ENCODE results near the gene NCOA7.

Gene NCOA7

DNA sequence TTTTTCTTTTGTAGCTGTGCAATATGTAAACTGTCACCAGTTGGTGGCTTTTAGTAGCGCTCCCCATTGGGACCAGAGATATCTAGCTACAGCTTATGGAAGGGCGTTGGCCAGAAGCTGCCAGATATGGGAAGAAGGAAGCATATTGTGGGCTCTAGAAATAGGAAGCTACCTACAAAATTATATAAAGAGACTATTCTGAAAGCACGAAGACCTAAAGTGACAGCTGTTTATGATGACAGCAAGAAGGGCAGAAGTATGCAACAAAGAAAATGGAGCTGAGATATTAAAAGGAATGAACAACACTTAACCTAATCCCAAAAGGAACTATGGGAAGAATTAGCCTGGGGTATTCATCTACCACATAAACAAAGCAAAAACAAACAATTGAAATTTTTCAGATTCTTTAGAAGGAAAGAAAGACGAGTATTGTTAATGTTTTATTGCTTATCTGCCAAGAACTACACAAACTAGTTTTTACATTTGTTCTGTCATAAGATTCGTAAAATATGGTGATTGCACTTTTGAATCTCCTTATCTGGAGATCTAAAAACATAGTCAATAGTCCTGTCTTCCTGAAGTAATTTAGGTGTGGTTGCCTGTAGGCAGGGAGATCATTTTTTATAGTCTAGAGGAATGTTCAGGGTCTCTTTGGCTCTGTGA, 81.6 kb downstream of the NCOA7 start:
- TF ChIP-seq, protein P1, sequence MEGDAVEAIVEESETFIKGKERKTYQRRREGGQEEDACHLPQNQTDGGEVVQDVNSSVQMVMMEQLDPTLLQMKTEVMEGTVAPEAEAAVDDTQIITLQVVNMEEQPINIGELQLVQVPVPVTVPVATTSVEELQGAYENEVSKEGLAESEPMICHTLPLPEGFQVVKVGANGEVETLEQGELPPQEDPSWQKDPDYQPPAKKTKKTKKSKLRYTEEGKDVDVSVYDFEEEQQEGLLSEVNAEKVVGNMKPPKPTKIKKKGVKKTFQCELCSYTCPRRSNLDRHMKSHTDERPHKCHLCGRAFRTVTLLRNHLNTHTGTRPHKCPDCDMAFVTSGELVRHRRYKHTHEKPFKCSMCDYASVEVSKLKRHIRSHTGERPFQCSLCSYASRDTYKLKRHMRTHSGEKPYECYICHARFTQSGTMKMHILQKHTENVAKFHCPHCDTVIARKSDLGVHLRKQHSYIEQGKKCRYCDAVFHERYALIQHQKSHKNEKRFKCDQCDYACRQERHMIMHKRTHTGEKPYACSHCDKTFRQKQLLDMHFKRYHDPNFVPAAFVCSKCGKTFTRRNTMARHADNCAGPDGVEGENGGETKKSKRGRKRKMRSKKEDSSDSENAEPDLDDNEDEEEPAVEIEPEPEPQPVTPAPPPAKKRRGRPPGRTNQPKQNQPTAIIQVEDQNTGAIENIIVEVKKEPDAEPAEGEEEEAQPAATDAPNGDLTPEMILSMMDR (IDR thresholded peaks at IDR 0.05; ENCODE audit: borderline replicate concordance, extremely low read depth, low read length, poor library complexity, severe bottlenecking) = no peak
- TF ChIP-seq EZH2 (IDR thresholded peaks at IDR 0.05; ENCODE audit: borderline replicate concordance, low read depth, low read length, severe bottlenecking) = no peak
- H3K36me3 ChIP-seq (ENCODE audit: insufficient read depth, low read length) = peaks cover 5% of the 10 kb centered on the region; the same call in 1 of the 2 replicates
- no peak overlapping the region for H3K4me3 ChIP-seq (ENCODE audit: low read depth in 1 of 2, low read length in 2 of 2)
- 0 out of 2 replicates have a peak, but pooled peaks cover 3% of the 10 kb centered on the region for H4K20me1 ChIP-seq (ENCODE audit: insufficient read depth, low read length)
- H3K9ac ChIP-seq (ENCODE audit: low read depth, low read length) = no peak overlapping the region
- DNase-seq (no peak), ATAC-seq (ENCODE audit: insufficient read depth, low read depth) (no peak)
- no peaks in the 10 kb centered on the region for H3K4me1 ChIP-seq (ENCODE audit: insufficient read depth, low read length)
- no peaks in the 10 kb centered on the region for H3K9me3 ChIP-seq (ENCODE audit: insufficient read depth, low read length, severe bottlenecking)
- H3K27ac ChIP-seq (ENCODE audit: low read length) = no peak overlapping the region
- no peak overlapping the region for H2AFZ ChIP-seq (ENCODE audit: low read depth, low read length)
- no peaks in the 10 kb centered on the region for H3K27me3 ChIP-seq (ENCODE audit: insufficient read depth, low read length, poor library complexity)
- H3K79me2 ChIP-seq (ENCODE audit: insufficient read depth, low read length) = no peaks in the 10 kb centered on the region
- H3K4me2 ChIP-seq (ENCODE audit: insufficient read depth, low read length) = no peak overlapping the region

DNA sequence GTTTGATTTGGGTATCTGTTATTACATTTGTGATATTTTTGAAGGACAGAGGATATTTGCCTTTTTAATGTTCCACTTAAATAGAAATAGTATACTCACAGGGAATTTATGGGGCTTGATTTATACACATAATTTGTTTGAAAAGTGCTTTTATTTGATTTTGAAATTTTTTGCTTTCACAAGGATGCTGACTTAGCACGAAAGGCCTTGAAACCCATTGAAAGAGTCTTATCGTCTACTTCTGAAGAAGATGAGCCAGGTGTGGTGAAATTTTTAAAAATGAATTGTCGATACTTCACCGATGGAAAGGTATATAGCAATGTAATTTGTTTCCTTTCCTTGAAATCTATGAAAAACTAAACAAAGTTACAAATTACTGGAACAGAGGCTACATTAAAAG, 91.5 kb downstream of the NCOA7 start:
- Histone ChIP-seq H3K36me3 (ENCODE audit: insufficient read depth, low read length) (peaks cover 62% of the 10 kb centered on the region), H3K4me1 (ENCODE audit: insufficient read depth, low read length) (no peaks in the 10 kb centered on the region), H3K9me3 (ENCODE audit: insufficient read depth, low read length, severe bottlenecking) (no peaks in the 10 kb centered on the region), H3K9ac (ENCODE audit: low read depth, low read length) (no peak overlapping the region), H3K79me2 (ENCODE audit: insufficient read depth, low read length) (no peaks in the 10 kb centered on the region), H3K27ac (ENCODE audit: low read length) (no peak overlapping the region), H4K20me1 (ENCODE audit: insufficient read depth, low read length) (no peaks in the 10 kb centered on the region), H3K4me2 (ENCODE audit: insufficient read depth, low read length) (no peak overlapping the region), H3K4me3 (ENCODE audit: low read depth in 1 of 2, low read length in 2 of 2) (no peak overlapping the region), H3K27me3 (ENCODE audit: insufficient read depth, low read length, poor library complexity) (no peaks in the 10 kb centered on the region), H2AFZ (ENCODE audit: low read depth, low read length) (no peak overlapping the region)
- no peak for ATAC-seq (ENCODE audit: insufficient read depth, low read depth)
- DNase-seq = no peak
- TF ChIP-seq, protein P1 (IDR thresholded peaks at IDR 0.05; ENCODE audit: borderline replicate concordance, extremely low read depth, low read length, poor library complexity, severe bottlenecking) = no peak

DNA sequence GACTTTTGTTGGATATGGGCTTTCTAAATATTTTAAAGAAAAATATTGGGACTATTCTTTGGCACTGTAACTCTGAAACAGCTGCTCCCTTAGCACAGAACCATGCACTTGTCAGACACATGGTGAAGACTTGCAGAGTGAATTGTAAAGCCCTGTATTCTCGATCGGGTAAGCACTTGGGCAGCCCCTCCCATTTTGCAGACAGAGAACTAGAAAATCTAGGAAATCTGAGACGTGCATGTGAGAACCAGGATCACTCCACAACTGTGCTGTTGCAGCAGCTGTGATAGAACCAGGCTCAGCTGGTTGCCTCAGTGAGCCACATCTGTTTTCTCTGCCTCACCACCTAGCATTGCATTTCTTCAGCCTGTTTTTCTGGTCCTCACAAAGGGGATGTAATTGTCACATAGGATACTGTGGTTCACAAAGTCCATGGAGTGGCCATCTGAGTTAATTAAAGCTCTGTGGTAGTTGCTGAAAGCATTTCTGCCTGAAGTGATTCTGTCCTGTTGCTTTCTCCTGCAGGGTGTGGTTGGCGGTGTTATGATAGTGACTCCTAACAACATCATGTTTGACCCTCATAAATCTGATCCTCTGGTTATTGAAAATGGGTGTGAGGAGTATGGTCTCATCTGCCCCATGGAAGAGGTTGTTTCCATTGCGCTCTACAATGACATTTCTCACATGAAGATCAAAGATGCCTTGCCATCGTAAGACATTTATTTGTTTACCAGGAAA, 94.0 kb downstream of the NCOA7 start:
- H3K4me1 ChIP-seq (ENCODE audit: insufficient read depth, low read length) = no peaks in the 10 kb centered on the region
- H2AFZ ChIP-seq (ENCODE audit: low read depth, low read length) = no peak overlapping the region
- no peak overlapping the region for H3K4me3 ChIP-seq (ENCODE audit: low read depth in 1 of 2, low read length in 2 of 2)
- no peaks in the 10 kb centered on the region for H4K20me1 ChIP-seq (ENCODE audit: insufficient read depth, low read length)
- ATAC-seq (ENCODE audit: insufficient read depth, low read depth) (no peak), DNase-seq (no peak)
- TF ChIP-seq EZH2 (IDR thresholded peaks at IDR 0.05; ENCODE audit: borderline replicate concordance, low read depth, low read length, severe bottlenecking) = no peak
- TF ChIP-seq, protein P1 (IDR thresholded peaks at IDR 0.05; ENCODE audit: borderline replicate concordance, extremely low read depth, low read length, poor library complexity, severe bottlenecking) = no peak
- H3K27me3 ChIP-seq (ENCODE audit: insufficient read depth, low read length, poor library complexity) = no peaks in the 10 kb centered on the region
- no peak overlapping the region for H3K4me2 ChIP-seq (ENCODE audit: insufficient read depth, low read length)
- H3K9ac ChIP-seq (ENCODE audit: low read depth, low read length) = no peak overlapping the region
- H3K79me2 ChIP-seq (ENCODE audit: insufficient read depth, low read length) = no peaks in the 10 kb centered on the region
- H3K27ac ChIP-seq (ENCODE audit: low read length) = no peak overlapping the region
- peaks cover 69% of the 10 kb centered on the region for H3K36me3 ChIP-seq (ENCODE audit: insufficient read depth, low read length)
- no peaks in the 10 kb centered on the region for H3K9me3 ChIP-seq (ENCODE audit: insufficient read depth, low read length, severe bottlenecking)

Data from DND-41 (cell line).